ENCODE results near the gene CACNA1D.

DNA sequence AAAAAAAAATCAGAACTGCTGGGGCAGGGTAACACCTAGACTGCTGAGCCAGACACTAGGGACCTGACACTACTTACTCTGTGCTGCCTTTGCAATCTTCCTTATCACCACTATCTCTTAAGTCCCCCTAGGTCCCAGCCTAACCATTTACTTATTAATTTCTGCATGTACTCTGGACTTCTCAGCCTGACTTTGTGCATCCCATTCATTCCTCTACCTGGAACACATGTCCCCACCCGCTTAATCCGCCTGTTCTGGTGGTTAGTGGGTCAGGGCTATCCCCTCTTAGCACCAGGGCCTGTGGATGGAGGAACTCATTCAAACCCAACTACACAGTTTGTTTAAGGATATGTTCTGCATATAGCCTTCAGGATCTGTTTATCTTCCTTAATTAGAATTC lies 5.0 kb upstream of the CACNA1D start:
- TF ChIP-seq MYC (IDR thresholded peaks at IDR 0.05; ENCODE audit: low read depth, low read length) (no peak), CTCF (IDR thresholded peaks at IDR 0.05; ENCODE audit: extremely low read depth in 1 of 2, insufficient read depth in 1 of 2, low read depth in 1 of 2, low read length in 2 of 2) (no peak), POLR2AphosphoS5 (IDR thresholded peaks at IDR 0.05; ENCODE audit: insufficient read depth, low read depth, low read length) (no peak), FOS (IDR thresholded peaks at IDR 0.05; ENCODE audit: borderline replicate concordance, insufficient read depth, low read length) (no peak)
